Measurements from ENCODE around the gene ABR.
"Not testable (repeated sequence)": the region's sequence is repeated elsewhere in the genome, so short reads cannot be mapped to it uniquely, and the experiment has no call there.

Gene ABR

GRCh38 chr17:1099242-1099641, 80.5 kb downstream of the ABR start:
- DNase-seq (ENCODE audit: extremely low read depth in 1 of 2, low read depth in 1 of 2) = no peak

DNA sequence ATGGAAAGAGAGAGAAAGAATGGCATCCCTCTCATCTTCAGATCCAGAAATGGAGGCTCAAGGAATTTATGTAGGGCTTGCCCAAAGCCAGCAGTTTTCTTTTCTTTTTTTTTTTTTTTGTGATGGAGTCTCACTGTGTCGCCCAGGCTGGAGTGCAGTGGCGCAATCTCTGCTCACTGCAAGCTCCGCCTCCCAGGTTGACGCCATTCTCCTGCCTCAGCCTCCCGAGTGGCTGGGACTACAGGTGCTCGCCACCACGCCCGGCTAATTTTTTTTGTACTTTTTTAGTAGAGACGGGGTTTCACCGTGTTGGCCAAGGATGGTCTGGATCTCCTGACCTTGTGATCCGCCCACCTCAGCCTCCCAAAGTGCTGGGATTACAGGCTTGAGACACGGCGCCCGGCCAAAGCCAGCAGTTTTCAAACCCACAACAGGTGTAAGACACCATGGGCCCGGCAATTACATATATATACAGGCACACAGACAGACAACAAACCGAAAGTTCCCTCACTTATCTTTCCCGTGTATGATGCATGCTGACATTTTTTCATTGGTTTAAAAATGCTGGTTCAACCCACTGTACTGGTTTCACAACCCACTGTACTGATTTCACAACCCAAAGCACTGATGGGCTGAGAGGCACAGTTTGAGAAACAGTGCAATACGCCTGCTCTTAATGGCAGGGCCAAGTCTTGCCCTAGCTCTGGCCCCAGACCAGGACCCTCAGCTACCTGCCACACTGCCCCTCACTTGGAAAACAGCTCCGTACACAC, 81.6 kb downstream of the ABR start:
- not testable (repeated sequence) for DNase-seq (ENCODE audit: extremely low read depth in 1 of 2, low read depth in 1 of 2)

DNA sequence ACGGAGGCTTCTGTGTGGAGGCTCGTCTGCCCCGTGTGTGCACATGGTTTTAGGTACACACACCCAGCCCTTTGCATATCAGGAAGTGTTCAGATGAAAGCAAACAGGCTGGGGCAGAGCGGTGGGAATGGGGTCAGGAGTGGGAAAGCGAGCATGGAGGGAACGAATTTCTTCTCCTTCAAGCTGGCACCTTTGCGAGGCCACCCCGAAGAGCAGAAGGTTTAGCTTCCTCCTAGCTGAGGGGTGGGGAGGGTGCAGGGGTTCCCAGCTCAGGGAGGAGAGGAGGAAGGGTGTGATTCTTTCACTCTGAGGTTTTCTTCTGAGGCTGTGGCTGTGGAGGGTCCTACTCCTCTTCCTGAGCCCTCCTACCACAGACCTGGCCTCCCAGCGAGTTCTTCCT, 83.6 kb downstream of the ABR start:
- no peak for DNase-seq (ENCODE audit: extremely low read depth in 1 of 2, low read depth in 1 of 2)

DNA sequence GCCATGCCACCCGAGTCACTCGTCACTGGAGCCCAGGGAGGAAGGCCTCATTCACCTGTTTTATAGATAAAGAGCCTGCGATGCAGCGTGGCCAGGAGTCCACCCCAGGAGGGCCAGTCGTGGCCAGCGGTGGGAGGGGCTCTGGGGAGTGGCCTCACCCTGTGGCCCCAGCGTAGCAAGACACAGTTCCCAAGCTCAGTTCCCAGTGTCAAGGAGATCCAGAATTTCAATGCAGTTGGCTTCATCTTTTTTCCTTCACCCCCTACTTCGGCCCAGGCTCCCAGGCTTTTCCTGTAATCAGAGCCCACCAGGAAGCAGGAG, 84.0 kb downstream of the ABR start:
- no peak for DNase-seq (ENCODE audit: extremely low read depth in 1 of 2, low read depth in 1 of 2)

DNA sequence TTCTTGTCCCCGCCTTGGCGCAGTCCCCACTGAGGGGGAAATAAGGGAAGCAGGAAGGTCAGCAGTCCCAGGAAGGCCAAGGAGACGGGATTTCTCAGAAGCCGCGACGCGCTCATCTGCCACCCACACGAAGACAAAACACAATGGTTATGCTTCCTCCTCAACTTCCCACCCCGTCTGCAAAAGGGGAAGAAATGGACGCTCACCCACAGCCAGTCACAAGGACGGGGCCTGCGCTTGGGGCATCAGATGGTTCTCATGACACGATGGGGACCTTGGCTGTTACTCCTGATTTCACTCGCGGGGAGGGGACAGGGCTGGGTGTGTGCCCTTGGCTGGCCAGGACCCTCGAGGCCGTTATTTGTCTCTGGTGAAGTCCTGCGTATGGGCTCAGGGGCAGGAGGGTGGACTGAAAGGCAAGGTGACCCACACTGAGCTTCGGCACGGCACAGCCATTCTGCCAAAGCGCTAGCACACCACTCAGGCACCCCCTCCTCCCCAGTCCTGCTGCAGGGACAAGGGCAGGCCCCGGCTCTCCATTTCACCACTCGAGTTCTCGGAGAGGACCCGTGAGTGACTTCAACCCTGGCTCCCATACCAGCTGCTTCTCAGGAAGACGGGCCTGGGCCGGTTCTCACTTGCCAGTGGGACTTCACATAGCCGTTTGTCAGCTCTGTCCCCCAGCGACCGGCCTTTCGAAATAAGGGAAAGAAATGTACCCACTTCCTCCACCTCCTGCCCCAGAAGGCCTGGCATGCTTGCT, 84.5 kb downstream of the ABR start:
- no peak for DNase-seq (ENCODE audit: extremely low read depth in 1 of 2, low read depth in 1 of 2)

DNA sequence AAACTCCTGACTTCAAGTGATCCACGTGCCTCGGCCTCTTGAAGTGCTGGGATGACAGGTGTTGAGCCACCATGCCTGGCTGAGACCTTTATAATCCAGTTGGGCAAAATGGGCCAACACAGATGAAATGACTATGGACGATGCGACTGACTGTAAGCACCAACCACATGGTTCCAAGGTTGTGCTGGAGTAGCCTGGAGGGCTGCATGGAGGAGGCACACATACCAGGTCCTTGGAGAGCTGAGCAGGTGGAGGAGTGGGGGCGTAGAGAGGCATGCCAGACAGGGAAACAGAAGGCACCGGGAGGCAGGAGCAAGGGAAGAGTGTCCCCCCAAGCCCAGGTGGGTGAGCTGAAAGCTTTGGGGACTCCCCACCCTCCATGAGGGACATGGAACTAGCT, 85.2 kb downstream of the ABR start:
- no peak for DNase-seq (ENCODE audit: extremely low read depth in 1 of 2, low read depth in 1 of 2)

DNA sequence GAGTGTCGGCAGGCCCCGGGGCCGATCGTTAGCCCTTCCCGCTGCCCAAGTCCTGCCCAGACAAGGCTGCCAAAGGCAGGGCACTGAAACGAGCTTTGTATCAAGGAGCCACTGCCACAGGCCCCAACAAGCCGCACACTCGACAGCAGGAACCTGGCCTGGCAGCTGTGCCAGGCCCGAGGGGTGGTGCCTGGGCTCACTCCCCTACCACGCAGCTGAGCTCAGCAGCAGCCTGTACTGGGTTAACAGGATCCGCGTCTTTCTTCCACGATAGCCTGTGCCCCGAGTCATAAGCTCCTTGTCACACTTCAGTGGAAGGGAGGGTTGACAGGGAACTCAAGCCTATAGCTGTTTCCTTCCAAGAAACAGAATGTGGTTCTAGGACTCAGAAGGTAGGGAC, 87.9 kb downstream of the ABR start:
- no peak for DNase-seq (ENCODE audit: extremely low read depth in 1 of 2, low read depth in 1 of 2)

DNA sequence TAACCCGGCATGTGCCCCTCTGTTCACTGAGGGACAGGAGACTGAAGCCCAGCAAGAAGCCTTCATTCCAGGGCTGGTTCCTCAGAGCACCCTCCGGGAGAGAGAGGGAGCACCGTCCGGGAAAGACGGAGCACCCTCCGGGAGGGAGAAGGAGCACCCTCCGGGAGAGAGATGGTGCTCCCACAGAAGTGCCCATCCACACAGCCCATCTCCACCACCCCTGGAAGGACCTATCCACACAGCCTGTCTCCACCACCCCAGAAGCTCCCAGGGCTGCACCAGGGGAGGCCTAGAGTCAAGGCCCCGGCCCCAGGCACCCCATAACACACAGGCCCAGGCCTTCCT, 88.6 kb downstream of the ABR start:
- DNase-seq (ENCODE audit: extremely low read depth in 1 of 2, low read depth in 1 of 2) = no peak

DNA sequence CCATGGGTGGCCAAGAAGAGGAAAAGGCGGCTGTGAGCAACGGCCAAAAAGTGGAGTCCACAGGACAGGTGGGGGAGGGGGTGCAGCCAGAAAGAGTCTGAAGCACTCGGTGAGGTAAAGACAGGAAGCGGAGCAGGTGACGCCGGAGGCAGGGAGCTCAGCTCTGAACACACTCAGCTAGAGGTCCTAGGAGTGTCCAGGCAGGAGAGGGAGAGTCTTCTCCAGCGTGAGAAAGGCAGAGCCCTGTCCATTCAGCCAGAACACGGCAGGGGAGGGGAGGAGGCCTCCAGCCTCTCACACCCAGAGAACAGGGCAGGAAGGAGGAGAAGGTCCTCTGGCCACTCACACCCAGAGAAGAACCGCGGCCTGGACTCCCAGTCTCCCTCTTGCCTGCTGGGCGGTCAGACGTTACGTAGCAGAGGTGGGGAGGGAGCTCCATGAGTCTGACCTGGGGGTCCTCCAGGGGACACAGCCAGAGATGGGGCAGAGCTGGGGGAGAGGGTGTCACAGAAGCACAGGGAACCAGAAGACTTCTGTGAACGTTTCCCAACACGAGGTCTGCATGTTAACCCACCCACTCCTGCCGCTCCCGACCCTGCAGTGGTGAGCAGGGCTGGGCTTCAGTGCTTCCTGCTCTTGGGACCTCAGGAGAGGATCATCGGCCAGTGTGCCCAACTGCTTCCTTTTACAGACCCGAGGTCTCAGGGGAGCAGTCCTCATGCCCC, 89.2 kb downstream of the ABR start:
- no peak for DNase-seq (ENCODE audit: extremely low read depth in 1 of 2, low read depth in 1 of 2)

GRCh38 chr17:1089915-1090314, 89.9 kb downstream of the ABR start:
- no peak for DNase-seq (ENCODE audit: extremely low read depth in 1 of 2, low read depth in 1 of 2)

GRCh38 chr17:1087381-1088241, 92.2 kb downstream of the ABR start:
- DNase-seq (ENCODE audit: extremely low read depth in 1 of 2, low read depth in 1 of 2) = no peak

GRCh38 chr17:1083451-1084187, 96.2 kb downstream of the ABR start:
- DNase-seq (ENCODE audit: extremely low read depth in 1 of 2, low read depth in 1 of 2) = no peak

DNA sequence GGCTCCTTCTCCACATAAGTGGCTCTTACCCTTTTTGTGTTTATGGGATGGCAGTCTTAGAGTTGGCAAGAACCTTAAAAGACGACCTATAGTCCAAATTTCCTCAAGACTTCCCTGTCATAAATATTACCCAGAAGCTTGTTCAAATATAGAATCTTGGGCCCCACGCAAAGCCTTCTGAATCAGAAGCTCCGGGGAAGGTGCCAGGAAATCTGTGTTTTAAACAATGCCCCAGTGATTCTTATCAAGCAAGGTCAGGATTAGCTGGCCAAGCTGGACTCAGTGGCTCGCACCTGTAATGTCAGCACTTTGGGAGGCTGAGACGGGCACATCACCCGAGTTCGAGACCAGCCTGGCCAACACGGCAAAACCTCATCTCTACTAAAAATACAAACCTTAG, 97.2 kb downstream of the ABR start:
- no peak for DNase-seq (ENCODE audit: extremely low read depth in 1 of 2, low read depth in 1 of 2)

- DNase-seq (ENCODE audit: extremely low read depth in 1 of 2, low read depth in 1 of 2) = no peak
Measured at GRCh38 chr17:1078831-1079561, 100.8 kb downstream of the ABR start.

- DNase-seq (ENCODE audit: extremely low read depth in 1 of 2, low read depth in 1 of 2) = no peak
Measured at GRCh38 chr17:1077986-1078711, 101.6 kb downstream of the ABR start.

- no peak for DNase-seq (ENCODE audit: extremely low read depth in 1 of 2, low read depth in 1 of 2)
Measured at GRCh38 chr17:1077581-1077985, 102.2 kb downstream of the ABR start.

DNA sequence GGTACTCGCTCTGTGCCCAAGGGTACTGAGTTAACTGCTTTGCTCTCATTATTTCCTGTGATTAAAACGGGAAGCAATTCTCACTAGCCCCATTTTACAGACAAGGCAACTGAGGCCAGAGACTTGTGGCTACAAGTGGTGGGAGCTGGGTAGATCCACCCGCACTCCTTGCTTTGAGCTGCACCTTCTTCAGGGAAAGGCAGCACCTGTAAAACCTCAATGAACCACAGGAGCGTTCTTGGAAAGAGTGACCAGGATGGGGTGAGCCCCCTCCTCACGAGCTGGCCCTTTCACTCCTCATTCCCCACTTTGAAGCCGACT, 102.8 kb downstream of the ABR start:
- DNase-seq (ENCODE audit: extremely low read depth in 1 of 2, low read depth in 1 of 2) = no peak

GRCh38 chr17:1076299-1076981, 103.3 kb downstream of the ABR start:
- no peak for DNase-seq (ENCODE audit: extremely low read depth in 1 of 2, low read depth in 1 of 2)
